NCI-H1105 treated with DMSO at 0.1 percent for 48 hours (cell line): ENCODE data around the gene NOC2L.
A peak's percentile ranks its signal among the peaks of the same experiment; 100 is the strongest.
"Not testable (repeated sequence)": the region's sequence is repeated elsewhere in the genome, so short reads cannot be mapped to it uniquely, and the experiment has no call there.

Experiments used
- DNase-seq: peaks from one replicate; lab custom pipeline; 2025; lab: John Stamatoyannopoulos, UW

Gene NOC2L

GRCh38 chr1:962381-963300, 3.6 kb upstream of the NOC2L start:
- DNase-seq = no peak

GRCh38 chr1:961132-961669, 2.1 kb upstream of the NOC2L start:
- no peak for DNase-seq

GRCh38 chr1:960363-961131, 1.5 kb upstream of the NOC2L start, which contains the start of gene KLHL17:
KLHL17 (plus strand) TSS chr1:960584; CDS start chr1:960694, 110 bp downstream.
- DNase-seq = peak; percentile 26

GRCh38 chr1:959731-960362, 791 bp upstream of the NOC2L start:
- no peak for DNase-seq

- no peak for DNase-seq
Observed at GRCh38 chr1:956636-957035, 2.4 kb downstream of the NOC2L start.

- no peak for DNase-seq
Observed at GRCh38 chr1:955474-955873, 3.6 kb downstream of the NOC2L start.

GRCh38 chr1:954927-955326, 4.1 kb downstream of the NOC2L start:
- DNase-seq = no peak

GRCh38 chr1:953524-954320, 5.3 kb downstream of the NOC2L start:
- DNase-seq = no peak

GRCh38 chr1:952603-953002, 6.5 kb downstream of the NOC2L start:
- DNase-seq = no peak

GRCh38 chr1:952201-952600, 6.9 kb downstream of the NOC2L start:
- no peak for DNase-seq

- DNase-seq = peak; percentile 12
Observed at GRCh38 chr1:951364-951763, 7.7 kb downstream of the NOC2L start.

GRCh38 chr1:950881-951280, 8.2 kb downstream of the NOC2L start:
- no peak for DNase-seq

- DNase-seq = no peak
Observed at GRCh38 chr1:950268-950667, 8.8 kb downstream of the NOC2L start.

- DNase-seq = no peak
Observed at GRCh38 chr1:947958-948357, 11.1 kb downstream of the NOC2L start.

- DNase-seq = not testable (repeated sequence)
Observed at GRCh38 chr1:946811-947210, 12.2 kb downstream of the NOC2L start.

- no peak for DNase-seq
Observed at GRCh38 chr1:945688-946556, 13.1 kb downstream of the NOC2L start.

GRCh38 chr1:944341-945325, 14.4 kb downstream of the NOC2L start:
- DNase-seq = no peak

GRCh38 chr1:943545-944340, 15.3 kb downstream of the NOC2L start:
- DNase-seq = no peak
